HEK293 (cell line): ENCODE results near the gene SLC39A5.
"Not testable (repeated sequence)": the region's sequence is repeated elsewhere in the genome, so short reads cannot be mapped to it uniquely, and the experiment has no call there.

Experiments
- CTCF ChIA-PET: fragments of 350-600 bp; formaldehyde crosslinking; extraction: SDS; loops from one replicate; lab custom pipeline; 2021; ENCODE audit warnings: antibody characterized with exemption; lab: Yijun Ruan, JAX
- POLR2A ChIA-PET: fragments of 300-600 bp; formaldehyde crosslinking; extraction: SDS; loops from one replicate; lab custom pipeline; 2020; ENCODE audit warnings: antibody characterized with exemption, inconsistent platforms; lab: Yijun Ruan, JAX
- H3K27ac ChIP-seq: fragments of 200-500 bp; sonication (Bioruptor generic); 2 replicates; pipeline ENCODE4 v1.5.1; 2014; ENCODE audit warnings: low read depth, low read length, control low read depth, inconsistent platforms; ENCODE audit errors: extremely low read depth
- H3K36me3 ChIP-seq, 2 experiments: fragments of 200-500 bp in 1 of 2; sonication (Bioruptor generic) in 1 of 2; 1 replicate in 1 of 2; 2 replicates in 1 of 2; pipeline ENCODE4 v1.5.1; 2014 to 2017; ENCODE audit warnings: inconsistent platforms in 2 of 2, low read length in 2 of 2; ENCODE audit not compliant: control insufficient read depth in 2 of 2, insufficient read depth in 1 of 2
- H3K4me1 ChIP-seq: fragments of 200-500 bp; sonication (Bioruptor generic); 2 replicates; pipeline ENCODE4 v1.5.1; 2014; ENCODE audit warnings: mild to moderate bottlenecking, low read length, inconsistent platforms; ENCODE audit not compliant: control insufficient read depth, insufficient read depth
- H3K4me3 ChIP-seq: 2 replicates; pipeline ENCODE4 v1.5.1; 2011; ENCODE audit warnings: low read depth, mild to moderate bottlenecking, control low read depth, low read length, moderate library complexity
- H3K9me3 ChIP-seq: fragments of 200-500 bp; sonication (Bioruptor generic); 2 replicates; pipeline ENCODE4 v1.5.1; 2014; ENCODE audit warnings: low read depth, low read length, inconsistent platforms; ENCODE audit not compliant: control insufficient read depth, insufficient read depth
- ATF2 ChIP-seq: fragments of 450-650 bp; formaldehyde crosslinking; IDR thresholded peaks from 2 replicates; pipeline ENCODE4 v1.5.1; 2016; ENCODE audit warnings: missing biosample characterization, missing genetic modification characterization, low read depth
- BCL11A ChIP-seq: fragments of 450-650 bp; formaldehyde crosslinking; IDR thresholded peaks from 2 replicates; pipeline ENCODE4 v1.5.1; 2016; ENCODE audit warnings: low read depth, missing biosample characterization, missing genetic modification characterization
- HIC1 ChIP-seq: fragments of 450-650 bp; formaldehyde crosslinking; IDR thresholded peaks from 2 replicates; pipeline ENCODE4 v1.5.1; 2016; ENCODE audit warnings: missing biosample characterization, missing genetic modification characterization
- IKZF3 ChIP-seq: fragments of 450-650 bp; IDR thresholded peaks from 2 replicates; pipeline ENCODE4 v1.5.0; 2018; ENCODE audit warnings: missing biosample characterization, mild to moderate bottlenecking, missing genetic modification characterization, moderate library complexity
- KLF17 ChIP-seq: fragments of 450-650 bp; formaldehyde crosslinking; IDR thresholded peaks from 2 replicates; pipeline ENCODE4 v1.5.1; 2016; ENCODE audit warnings: missing biosample characterization, missing genetic modification characterization
- KLF8 ChIP-seq: fragments of 450-650 bp; formaldehyde crosslinking; IDR thresholded peaks from 2 replicates; pipeline ENCODE4 v1.5.1; 2016; ENCODE audit warnings: missing biosample characterization, missing genetic modification characterization
- OSR2 ChIP-seq: fragments of 450-650 bp; formaldehyde crosslinking; IDR thresholded peaks from 2 replicates; pipeline ENCODE4 v1.5.1; 2016; ENCODE audit warnings: missing biosample characterization, missing genetic modification characterization
- PRDM6 ChIP-seq: fragments of 450-650 bp; formaldehyde crosslinking; IDR thresholded peaks from 2 replicates; pipeline ENCODE4 v1.5.1; 2017; ENCODE audit warnings: missing biosample characterization, missing genetic modification characterization
- SP7 ChIP-seq: fragments of 450-650 bp; formaldehyde crosslinking; IDR thresholded peaks from 2 replicates; pipeline ENCODE4 v1.5.1; 2016; ENCODE audit warnings: missing biosample characterization, missing genetic modification characterization
- TSHZ1 ChIP-seq: fragments of 450-650 bp; formaldehyde crosslinking; IDR thresholded peaks from 2 replicates; pipeline ENCODE4 v1.5.1; 2016; ENCODE audit warnings: missing biosample characterization, missing genetic modification characterization, borderline replicate concordance
- ZBTB44 ChIP-seq: fragments of 450-650 bp; IDR thresholded peaks from 2 replicates; pipeline ENCODE4 v1.5.1; 2018; ENCODE audit warnings: missing biosample characterization, mild to moderate bottlenecking, missing genetic modification characterization
- ZBTB7A ChIP-seq: fragments of 450-650 bp; formaldehyde crosslinking; IDR thresholded peaks from 2 replicates; pipeline ENCODE4 v1.5.1; 2016; ENCODE audit warnings: low read depth, missing biosample characterization, missing genetic modification characterization
- ZBTB8A ChIP-seq: fragments of 450-650 bp; formaldehyde crosslinking; IDR thresholded peaks from 2 replicates; pipeline ENCODE4 v1.5.1; 2016; ENCODE audit warnings: missing biosample characterization, missing genetic modification characterization
- ZEB2 ChIP-seq: fragments of 450-650 bp; formaldehyde crosslinking; IDR thresholded peaks from 2 replicates; pipeline ENCODE4 v1.5.1; 2016; ENCODE audit warnings: missing biosample characterization, missing genetic modification characterization
- ZIC2 ChIP-seq: fragments of 450-650 bp; formaldehyde crosslinking; IDR thresholded peaks from 2 replicates; pipeline ENCODE4 v1.5.1; 2016; ENCODE audit warnings: missing biosample characterization, missing genetic modification characterization
- ZNF146 ChIP-seq: fragments of 450-650 bp; formaldehyde crosslinking; IDR thresholded peaks from 2 replicates; pipeline ENCODE4 v1.5.1; 2016; ENCODE audit warnings: missing biosample characterization, missing genetic modification characterization
- ZNF335 ChIP-seq: fragments of 450-650 bp; formaldehyde crosslinking; conservative IDR thresholded peaks from 2 replicates; pipeline ENCODE4 v1.5.1; 2016; ENCODE audit warnings: missing biosample characterization, missing genetic modification characterization
- ZNF362 ChIP-seq: fragments of 450-650 bp; formaldehyde crosslinking; IDR thresholded peaks from 2 replicates; pipeline ENCODE4 v1.5.1; 2016; ENCODE audit warnings: missing biosample characterization, missing genetic modification characterization
- ZNF394 ChIP-seq: fragments of 450-650 bp; formaldehyde crosslinking; IDR thresholded peaks from 2 replicates; pipeline ENCODE4 v1.5.1; 2016; ENCODE audit warnings: missing biosample characterization, missing genetic modification characterization, mild to moderate bottlenecking, moderate library complexity, borderline replicate concordance
- ZNF600 ChIP-seq: fragments of 450-650 bp; formaldehyde crosslinking; IDR thresholded peaks from 2 replicates; pipeline ENCODE4 v1.5.1; 2016; ENCODE audit warnings: missing biosample characterization, missing genetic modification characterization
- ZNF629 ChIP-seq: fragments of 450-650 bp; formaldehyde crosslinking; IDR thresholded peaks from 2 replicates; pipeline ENCODE4 v1.5.1; 2017; ENCODE audit warnings: missing biosample characterization, missing genetic modification characterization
- ZNF654 ChIP-seq: fragments of 450-650 bp; formaldehyde crosslinking; IDR thresholded peaks from 2 replicates; pipeline ENCODE4 v1.5.1; 2016; ENCODE audit warnings: low read depth, missing biosample characterization, missing genetic modification characterization
- ZNF660 ChIP-seq: fragments of 450-650 bp; IDR thresholded peaks from 2 replicates; pipeline ENCODE4 v1.5.1; 2018; ENCODE audit warnings: missing biosample characterization, mild to moderate bottlenecking, missing genetic modification characterization

The SLC39A5 gene

GRCh38 chr12:56196818-56197550 is 32.9 kb upstream of the SLC39A5 start:
- H3K27ac ChIP-seq, H3K36me3 ChIP-seq: not testable (repeated sequence)
- POLR2A ChIA-PET = interaction anchor here (0.6 to 2.4 kb wide), 7 partner anchors 25 to 551 kb away, joined by 3 to 17 read pairs (median 3); partner anchors contain the start of genes ANKRD52, ESYT1 and RNF41
- TF ChIP-seq ZNF629 (peak; percentile 96), ZNF660 (tag by site-specific recombination) (peak; percentile 93), PRDM6 (tag by site-specific recombination) (peak; percentile 85), TSHZ1 (tag by site-specific recombination) (0 out of 2 replicates have a peak, but pooled peaks have one; percentile 45), OSR2 (tag by site-specific recombination) (peak; percentile 59; the same call in 1 of the 2 replicates), ZBTB7A (tag by site-specific recombination) (0 out of 2 replicates have a peak, but pooled peaks have one; percentile 19), ZNF146 (tag by site-specific recombination) (0 out of 2 replicates have a peak, but pooled peaks have one; percentile 40), ZNF394 (tag by site-specific recombination) (peak; percentile 50; the same call in 1 of the 2 replicates), KLF17 (tag by site-specific recombination) (peak; percentile 62; the same call in 1 of the 2 replicates), ZNF335 (peak; percentile 35; the same call in 1 of the 2 replicates), HIC1 (tag by site-specific recombination) (peak; percentile 91), ATF2 (tag by site-specific recombination) (peak; percentile 91), ZNF600 (peak; percentile 83), ZEB2 (peak; percentile 95), ZBTB44 (tag by site-specific recombination) (peak; percentile 58; the same call in 1 of the 2 replicates), ZIC2 (tag by site-specific recombination) (peak; percentile 34; the same call in 1 of the 2 replicates), IKZF3 (tag by site-specific recombination) (peak; percentile 82), SP7 (peak; percentile 69), ZBTB8A (tag by site-specific recombination) (peak; percentile 61), ZNF362 (tag by site-specific recombination) (peak; percentile 87), ZNF654 (tag by site-specific recombination) (peak; percentile 16; the same call in 1 of the 2 replicates), KLF8 (tag by site-specific recombination) (peak; percentile 45; the same call in 1 of the 2 replicates), BCL11A (0 out of 2 replicates have a peak, but pooled peaks have one; percentile 23)

More at GRCh38 chr12:56196818-56197550, 32.9 kb upstream of the SLC39A5 start:
- H3K4me1 ChIP-seq, H3K9me3 ChIP-seq, H3K4me3 ChIP-seq: not testable (repeated sequence)
- CTCF ChIA-PET = interaction anchor here (0.7 to 3.0 kb wide), 10 partner anchors 8 to 267 kb away, joined by 3 to 14 read pairs (median 4); partner anchors contain the start of genes RNF41 and SMARCC2
